NCI-H524 treated with DMSO at 0.1 percent for 48 hours (cell line): ENCODE measurements around the gene FBXO45.
A peak's percentile ranks its signal among the peaks of the same experiment; 100 is the strongest.
"Not testable (repeated sequence)": the region's sequence is repeated elsewhere in the genome, so short reads cannot be mapped to it uniquely, and the experiment has no call there.

ENCODE experiments used
- DNase-seq: peaks from one replicate; lab custom pipeline; 2025; lab: John Stamatoyannopoulos, UW

The FBXO45 gene

DNA sequence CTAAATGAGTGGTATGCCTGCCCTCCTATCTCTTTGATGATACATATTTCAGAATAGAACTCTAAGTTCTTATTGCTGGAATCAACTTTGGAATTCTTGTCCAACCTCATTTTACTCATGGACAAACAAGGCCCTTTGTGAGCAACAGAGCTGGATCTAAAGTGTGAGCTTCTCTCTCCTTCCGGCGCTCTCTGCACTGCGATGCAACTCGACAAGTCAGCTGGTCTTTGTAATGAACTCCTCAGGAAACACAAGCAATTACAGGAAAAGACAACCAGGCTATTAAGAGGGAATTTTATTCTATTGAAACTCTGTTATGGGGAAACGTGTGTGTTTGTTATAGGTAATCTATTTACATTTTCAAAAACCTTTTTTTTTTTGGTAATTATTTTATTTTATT lies 50.8 kb downstream of the FBXO45 start:
- no peak for DNase-seq

DNA sequence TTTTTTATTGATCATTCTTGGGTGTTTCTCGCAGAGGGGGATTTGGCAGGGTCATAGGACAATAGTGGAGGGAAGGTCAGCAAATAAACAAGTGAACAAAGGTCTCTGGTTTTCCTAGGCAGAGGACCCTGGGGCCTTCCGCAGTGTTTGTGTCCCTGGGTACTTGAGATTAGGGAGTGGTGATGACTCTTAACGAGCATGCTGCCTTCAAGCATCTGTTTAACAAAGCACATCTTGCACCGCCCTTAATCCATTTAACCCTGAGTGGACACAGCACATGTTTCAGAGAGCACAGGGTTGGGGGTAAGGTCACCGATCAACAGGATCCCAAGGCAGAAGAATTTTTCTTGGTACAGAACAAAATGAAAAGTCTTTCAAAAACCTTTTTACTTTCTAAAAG lies 51.2 kb downstream of the FBXO45 start:
- not testable (repeated sequence) for DNase-seq

DNA sequence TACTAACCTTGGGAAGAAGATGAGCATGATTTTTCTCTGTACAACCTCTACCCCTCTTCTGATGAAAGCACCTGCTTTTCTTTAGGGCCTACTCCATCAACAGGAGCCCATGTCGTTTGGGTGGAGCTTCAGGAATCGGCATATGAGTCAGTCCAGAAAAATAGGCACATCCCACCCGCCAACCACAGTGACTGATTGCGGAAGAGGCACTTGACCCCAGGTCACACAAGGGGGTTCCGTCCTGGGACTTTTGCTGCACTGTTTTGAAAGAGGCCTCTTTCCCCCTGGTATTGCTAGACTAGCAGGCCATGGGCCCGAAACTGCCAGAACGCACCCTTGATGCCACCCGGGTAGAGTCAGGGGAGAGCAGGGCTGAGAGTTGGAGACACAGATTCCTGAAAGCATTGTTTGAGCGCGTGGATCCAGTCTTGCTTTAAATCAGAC lies 51.7 kb downstream of the FBXO45 start:
- no peak for DNase-seq

DNA sequence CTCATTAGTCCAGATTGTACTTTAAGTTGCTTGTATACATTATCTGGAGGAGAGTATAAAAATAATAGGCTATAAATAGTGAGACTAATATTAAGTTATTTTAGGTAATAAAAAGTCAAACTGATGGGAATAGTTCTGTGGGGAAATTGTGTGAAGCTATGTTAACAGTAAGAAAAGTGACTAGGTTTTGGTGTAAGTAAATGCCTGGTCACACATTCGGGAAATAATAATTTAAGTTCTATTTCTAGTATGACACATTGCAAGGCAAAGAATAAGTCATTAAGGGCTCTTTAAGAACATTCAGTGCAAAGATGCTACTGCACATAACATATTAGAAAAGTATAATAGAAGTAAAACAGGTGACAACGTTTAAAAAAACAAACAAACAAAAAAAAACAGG lies 52.2 kb downstream of the FBXO45 start:
- DNase-seq = no peak

DNA sequence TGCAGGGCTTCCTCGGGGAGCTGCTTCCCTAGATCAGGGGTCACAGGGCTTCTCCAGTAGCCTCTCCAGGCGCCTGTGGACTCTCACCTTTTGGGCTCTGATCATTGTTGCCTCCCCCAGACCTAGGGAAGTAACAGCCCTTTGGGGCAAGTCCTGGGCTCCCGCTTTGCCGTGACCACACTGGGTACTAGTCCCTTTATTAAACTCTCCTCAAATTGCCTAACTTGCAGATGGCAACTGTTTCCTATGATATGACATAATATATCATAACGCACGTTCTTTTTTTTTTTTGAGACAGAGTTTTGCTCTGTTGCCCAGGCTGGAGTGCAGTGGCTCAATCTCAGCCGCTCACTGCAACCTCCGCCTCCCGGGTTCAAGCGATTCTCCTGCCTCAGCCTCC lies 53.2 kb downstream of the FBXO45 start:
- no peak for DNase-seq

DNA sequence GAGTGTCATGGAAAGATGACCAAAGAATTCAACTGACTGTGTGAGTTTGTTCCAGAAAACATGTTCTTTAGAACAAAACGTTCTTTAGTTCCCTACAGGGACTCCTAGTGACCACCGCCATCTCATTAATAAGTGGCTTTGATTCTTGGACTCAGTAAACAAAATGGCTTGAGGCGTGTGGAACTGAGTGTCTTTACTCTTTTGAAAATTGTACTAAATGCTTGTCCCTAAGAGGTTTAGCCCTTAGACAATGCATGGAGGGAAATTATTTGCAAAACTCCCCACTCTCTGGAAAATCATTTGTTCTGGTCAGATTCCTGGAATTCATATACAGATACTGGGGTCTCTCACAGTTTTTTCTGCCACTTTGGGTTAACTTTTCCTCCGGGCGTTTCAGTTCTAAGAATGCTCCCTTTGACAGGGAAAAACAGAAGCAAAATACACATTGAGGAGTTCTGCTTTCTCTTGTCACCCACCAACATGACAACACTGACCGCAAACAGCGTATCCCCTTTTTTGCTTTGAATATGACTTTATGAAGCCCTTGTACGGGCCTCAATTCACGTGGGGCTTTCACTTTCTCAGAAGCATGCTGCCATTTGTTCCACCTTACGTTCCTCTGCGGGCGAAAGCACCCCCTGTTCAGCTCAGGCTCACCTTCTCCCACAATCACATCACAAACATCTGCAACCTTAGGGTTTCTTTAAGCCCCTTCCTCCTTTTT lies 55.8 kb downstream of the FBXO45 start:
- DNase-seq = no peak

DNA sequence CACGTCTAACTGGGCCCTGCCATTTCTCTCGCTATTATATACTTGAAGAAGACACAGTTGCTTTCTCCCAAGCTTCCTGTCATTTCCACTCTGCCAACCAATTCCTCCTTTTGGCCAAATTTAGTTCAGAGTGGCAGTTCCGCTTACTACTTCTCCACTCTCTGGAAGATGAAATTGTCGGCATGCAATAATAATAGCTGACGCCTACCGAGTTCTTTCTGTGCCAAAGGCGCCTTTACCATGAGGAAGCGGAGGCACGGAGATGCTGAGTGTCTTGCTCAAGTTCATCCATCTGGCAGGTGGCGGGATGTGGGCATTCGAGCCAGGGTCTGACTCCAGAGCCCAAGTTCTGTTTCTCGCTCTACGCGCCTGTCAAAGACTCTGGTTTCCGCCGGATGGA lies 56.4 kb downstream of the FBXO45 start:
- no peak for DNase-seq

DNA sequence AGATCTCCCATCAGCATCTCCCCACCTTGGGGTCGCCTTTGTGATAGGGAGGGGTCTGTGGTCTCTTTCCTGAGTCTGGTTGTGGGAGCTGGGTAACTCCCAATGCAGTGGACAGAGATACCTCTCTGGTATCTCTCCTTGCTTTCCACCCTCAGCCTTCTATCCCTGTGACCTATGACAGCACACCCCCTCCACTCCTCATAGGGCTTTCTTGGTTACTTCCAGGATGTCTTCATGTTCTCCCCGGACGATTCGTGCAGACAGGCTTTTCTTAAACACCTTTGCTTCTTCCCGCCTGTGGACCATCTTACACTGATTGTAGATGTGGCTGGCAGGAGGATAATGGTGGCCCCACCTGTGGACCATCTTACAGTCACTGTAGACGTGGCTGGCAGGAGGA lies 56.9 kb downstream of the FBXO45 start:
- no peak for DNase-seq

DNA sequence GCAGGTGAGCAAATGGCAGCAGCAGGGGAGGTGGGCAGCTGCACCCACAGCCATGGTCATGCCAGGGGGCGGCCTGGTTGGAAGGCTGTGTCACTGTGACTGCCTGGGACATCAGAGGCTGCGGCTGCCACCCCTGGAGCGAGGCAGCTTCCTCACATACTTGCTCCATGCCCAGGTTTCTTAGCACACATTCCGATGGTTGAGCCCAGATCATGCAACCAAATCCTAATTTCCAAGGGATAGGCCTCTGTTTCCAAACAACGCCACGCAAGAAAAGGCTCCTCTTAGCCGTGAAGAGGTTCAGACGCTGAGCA lies 59.4 kb downstream of the FBXO45 start:
- no peak for DNase-seq

DNA sequence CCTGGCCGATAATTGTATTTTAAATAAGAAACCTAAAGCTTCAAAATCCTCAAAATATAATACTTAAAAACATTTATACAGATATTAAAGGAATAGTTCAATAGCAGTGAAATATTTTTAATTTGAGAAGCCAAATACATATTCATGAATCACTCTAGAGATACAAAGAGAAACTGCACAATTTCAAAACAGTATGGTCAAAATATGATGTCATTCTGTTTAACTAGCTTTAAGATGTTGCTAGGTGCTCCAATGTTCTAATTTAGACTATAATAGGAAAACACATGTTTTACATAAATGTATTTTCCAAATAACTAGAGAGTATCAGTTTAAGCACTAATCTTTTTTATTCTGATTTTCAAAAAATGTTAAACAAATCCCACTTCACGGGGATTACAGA lies 60.8 kb downstream of the FBXO45 start:
- no peak for DNase-seq

DNA sequence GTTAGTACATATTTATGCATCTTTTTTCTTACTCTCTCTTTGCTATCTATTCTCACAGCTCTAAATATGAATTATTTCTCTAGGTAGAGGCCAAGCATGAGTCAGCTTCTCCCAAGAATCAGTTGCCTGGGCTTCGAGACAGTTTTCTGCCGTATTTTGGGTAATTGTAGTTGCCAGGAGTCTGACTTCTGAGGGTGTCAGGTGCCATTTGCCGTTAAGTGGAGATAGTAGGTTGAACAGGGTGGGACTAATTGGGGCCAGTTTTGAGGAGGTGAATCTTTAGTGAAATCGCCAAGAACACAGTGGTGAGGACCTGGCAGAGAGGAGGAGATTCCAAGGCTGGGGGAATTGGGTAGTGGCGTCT lies 63.2 kb downstream of the FBXO45 start:
- no peak for DNase-seq

DNA sequence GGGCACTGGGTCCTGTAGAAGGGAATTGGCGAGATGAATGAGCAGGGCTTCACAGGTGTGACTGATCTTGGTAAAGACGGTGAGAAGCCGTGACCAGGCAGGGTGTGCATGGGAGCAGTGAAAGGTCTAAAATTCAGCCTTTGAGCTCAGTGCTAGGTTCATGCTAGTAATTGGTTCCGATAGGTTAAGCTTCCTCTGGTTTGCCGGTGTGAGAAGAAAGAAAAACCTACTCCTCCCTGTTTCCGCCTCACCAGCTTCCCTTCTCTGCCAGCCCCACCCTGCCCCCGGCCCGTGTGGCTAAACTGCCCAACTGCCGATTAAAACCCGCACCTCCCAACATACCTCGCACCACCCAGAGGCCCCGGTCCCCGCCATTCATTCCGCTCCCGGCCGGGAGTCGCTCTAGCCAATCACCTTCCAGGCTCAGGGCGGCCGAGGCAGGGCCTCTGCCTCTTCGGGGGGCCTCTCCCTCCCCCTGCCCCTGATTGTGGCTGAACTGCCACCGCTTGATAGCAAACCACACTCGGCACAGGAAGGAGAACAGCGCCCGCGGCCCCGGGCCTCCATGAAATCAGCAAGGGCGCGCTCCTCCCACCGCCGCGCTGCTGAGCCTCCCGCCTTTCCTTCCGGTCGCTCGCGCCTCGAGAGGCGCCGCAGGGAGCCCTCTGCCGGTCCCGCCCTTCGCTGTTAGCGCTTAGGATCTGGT lies 63.7 kb downstream of the FBXO45 start:
- peak; percentile 77 for DNase-seq

DNA sequence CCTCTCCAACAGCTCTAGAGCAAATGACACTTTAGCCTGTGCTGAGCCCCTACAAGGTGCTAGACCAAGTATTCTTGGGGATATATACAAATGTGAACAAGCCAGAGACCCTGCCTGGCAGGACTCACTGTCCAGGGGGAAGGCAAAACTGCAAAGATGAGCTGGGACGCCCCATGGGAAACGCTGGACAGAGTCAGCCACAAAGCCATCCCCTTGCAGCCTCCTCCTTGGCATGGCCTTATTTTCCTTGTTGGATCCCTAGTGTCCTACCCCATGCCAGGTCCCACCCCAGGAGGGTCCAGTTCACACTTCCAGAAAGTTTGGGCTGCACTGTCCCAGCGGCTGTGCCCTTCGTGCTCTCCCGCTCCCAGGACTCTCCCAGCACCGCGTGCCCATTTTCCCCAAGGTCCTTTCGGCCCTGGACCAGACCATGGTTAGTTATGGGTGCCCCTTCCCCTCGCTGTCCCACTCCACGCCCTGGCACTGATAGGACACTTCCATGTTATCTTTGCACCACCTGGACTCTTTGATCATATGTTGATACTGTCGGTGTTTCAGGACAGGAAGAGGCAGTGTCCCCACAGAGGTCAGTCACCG lies 65.2 kb downstream of the FBXO45 start:
- no peak for DNase-seq

DNA sequence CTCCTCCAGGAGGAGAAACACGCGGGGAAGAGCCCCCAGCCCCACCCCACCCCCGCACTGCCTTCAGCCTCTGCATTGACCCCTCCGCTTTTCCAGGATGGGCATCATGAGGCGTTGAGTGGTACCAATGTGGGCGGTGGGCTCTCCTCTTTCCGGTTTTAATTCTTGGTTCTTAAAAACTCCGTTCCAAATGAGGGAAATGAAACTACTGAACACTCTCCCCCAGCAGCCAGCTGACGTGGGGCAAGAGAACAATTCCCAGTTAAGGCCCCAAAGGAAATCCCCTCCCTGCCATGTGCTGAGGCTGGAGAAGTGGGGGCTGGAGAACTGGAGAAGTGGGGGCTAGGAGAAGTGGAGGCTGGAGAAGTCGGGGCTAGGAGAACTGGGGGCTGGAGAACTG lies 65.8 kb downstream of the FBXO45 start:
- DNase-seq = no peak

DNA sequence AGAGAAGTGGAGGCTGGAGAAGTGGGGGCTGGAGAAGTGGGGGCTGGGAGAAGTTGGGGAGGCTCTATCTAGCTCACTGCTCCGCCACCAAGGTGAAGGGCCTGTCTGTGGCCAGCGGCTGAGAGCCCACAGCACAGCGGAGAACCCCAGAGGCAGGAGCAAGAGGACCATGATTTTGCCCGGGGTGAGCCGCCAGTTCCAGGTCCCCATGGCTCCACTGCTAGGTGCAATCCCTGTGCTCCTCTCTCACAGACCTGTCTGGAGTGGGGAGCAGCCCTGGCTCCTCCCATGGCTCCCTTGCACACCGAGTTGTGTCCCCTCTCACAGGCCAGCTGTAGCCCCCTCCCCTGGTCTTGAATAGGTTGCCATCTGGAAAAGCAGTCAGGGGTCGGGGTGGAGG lies 66.4 kb downstream of the FBXO45 start:
- no peak for DNase-seq

DNA sequence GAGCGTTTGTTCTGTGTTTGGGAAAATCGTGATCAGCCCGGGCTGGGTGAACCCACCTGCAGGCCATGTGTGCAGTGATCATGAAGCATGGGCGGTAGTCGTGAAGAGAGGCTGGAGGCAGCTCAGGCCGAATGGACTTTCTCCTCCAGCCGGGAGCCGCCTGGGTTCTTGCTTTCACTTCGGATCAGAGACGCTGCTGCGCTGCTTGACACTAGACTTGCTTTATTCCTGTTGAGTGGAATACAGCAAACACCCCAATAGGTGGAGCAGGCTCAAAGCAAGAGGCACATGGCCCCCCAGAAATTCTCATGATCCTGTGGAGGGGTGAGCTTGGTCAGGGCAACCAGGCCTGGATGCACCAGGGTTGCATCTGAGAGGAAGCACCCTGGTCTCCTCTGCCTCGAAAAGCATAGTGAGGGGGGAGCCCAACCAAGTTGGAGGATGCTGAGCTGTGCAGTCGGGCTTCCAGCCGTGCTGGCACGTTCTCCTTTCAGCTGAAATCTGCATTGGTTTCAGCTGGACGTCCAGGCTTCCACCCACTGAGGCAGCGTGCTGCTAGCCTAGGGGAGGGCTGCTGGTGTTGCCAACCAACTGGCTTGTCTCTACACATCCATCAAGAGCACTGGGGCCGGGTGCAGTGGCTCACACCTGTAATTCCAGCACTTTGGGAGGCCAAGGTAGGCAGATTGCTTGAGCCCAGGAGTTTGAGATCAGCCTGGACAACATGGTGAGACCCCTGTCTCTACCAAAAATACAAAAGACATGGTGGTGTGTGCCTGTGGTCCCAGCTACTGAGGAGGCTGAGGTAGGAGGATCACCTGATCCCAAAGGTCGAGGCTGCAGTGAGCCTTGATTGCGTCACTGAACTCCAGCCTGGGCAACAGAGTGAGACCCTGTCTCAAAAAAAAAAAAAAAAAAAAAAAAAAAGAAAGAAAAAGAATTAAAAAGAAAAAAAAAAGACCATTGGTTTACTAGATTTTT lies 68.2 kb downstream of the FBXO45 start:
- DNase-seq = no peak

DNA sequence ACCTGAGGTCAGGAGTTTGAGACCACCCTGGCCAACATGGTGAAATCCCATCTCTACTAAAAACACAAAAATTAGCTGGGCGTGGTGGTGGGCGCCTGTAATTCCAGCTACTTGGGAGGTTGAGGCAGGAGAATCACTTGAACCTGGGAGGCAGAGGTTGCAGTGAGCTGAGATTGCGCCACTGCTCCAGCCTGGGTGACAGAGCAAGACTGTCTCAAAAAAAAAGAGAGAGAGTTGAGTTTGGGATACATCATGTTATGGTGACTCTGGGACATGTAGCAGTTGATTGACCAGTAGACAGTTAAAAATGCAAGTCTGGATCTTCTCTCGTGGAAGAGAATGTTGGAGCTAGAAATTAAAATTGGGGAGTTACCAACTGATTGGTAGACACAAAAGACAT lies 69.5 kb downstream of the FBXO45 start:
- not testable (repeated sequence) for DNase-seq
